ENCODE data around the gene WSCD2.

DNA sequence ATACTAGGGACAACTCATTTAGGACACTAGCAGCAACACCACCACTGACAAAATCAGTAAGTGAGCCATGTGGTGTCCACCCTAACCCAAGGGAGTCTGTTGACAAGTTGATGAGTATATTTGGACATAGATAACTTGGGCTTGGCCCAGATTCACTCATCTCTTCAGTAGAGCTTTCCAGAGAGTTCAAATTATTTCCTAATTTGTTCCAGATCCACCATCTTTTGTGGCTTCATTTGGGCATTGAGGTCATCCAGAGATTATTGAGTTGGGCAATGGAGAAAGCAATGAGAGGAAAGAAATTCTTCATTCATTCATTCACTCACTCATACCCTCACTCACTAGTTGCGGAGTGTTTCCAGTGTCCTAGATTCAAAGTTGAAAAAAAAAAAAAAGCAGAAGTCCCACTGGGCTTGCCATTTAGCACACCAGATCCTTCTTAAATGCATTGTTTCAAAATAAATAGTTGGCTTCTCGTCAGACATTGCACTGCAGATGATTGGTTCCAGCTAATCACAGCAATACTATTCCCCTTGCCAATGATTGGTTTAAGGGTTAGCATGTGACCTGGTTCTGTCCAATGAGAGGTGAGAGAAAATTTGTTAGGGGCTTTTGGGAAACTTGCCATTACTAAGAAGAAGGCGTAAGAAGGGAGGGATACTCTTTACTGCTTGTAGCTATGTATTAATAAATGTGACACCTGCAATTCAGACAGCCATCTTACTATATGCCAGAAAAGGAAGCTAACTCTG, 31.8 kb upstream of the WSCD2 start:
- TF ChIP-seq, protein P1, sequence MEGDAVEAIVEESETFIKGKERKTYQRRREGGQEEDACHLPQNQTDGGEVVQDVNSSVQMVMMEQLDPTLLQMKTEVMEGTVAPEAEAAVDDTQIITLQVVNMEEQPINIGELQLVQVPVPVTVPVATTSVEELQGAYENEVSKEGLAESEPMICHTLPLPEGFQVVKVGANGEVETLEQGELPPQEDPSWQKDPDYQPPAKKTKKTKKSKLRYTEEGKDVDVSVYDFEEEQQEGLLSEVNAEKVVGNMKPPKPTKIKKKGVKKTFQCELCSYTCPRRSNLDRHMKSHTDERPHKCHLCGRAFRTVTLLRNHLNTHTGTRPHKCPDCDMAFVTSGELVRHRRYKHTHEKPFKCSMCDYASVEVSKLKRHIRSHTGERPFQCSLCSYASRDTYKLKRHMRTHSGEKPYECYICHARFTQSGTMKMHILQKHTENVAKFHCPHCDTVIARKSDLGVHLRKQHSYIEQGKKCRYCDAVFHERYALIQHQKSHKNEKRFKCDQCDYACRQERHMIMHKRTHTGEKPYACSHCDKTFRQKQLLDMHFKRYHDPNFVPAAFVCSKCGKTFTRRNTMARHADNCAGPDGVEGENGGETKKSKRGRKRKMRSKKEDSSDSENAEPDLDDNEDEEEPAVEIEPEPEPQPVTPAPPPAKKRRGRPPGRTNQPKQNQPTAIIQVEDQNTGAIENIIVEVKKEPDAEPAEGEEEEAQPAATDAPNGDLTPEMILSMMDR (IDR thresholded peaks at IDR 0.05; ENCODE audit: insufficient read depth, low read length), result no peak
- no peak for TF ChIP-seq POLR2AphosphoS5 (IDR thresholded peaks at IDR 0.05; ENCODE audit: low read depth)

Data from HL-60 (cell line).